ENCODE measurements around the gene HIVEP3.

DNA sequence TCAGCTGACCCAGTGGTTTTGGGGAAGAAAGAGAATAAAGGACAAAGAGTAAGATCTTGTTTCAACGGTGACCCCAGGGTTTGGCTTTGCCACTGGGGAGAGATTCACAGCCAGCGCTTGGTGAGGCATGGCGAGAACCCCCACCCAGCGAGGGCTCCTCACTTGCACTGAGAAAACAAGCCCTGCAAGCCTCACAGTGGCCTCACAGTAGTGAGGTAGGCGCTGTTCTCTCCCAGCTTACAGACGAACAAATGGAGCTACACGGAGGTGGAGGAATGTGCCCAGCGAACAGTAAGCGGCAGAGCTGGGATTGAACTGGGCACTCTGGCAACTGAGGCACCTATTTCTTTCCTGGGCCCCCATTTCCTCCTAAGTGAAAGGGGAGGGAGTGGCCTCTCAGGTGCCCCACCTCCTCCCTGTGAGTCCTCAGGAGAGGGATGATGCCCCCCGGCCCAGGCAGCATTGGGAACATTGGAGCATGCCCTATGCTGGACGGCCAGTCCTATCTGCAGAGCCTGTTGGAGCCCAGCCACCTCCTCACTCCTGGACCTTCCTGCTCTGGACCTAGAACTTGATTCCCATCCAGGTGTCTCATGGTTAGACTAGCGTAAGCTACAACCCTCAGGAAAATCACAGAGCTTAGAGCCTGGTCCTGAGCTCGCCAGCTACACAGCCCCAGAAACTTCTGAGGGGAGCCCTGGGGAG lies 360.8 kb downstream of the HIVEP3 start:
- TF ChIP-seq, protein P1, sequence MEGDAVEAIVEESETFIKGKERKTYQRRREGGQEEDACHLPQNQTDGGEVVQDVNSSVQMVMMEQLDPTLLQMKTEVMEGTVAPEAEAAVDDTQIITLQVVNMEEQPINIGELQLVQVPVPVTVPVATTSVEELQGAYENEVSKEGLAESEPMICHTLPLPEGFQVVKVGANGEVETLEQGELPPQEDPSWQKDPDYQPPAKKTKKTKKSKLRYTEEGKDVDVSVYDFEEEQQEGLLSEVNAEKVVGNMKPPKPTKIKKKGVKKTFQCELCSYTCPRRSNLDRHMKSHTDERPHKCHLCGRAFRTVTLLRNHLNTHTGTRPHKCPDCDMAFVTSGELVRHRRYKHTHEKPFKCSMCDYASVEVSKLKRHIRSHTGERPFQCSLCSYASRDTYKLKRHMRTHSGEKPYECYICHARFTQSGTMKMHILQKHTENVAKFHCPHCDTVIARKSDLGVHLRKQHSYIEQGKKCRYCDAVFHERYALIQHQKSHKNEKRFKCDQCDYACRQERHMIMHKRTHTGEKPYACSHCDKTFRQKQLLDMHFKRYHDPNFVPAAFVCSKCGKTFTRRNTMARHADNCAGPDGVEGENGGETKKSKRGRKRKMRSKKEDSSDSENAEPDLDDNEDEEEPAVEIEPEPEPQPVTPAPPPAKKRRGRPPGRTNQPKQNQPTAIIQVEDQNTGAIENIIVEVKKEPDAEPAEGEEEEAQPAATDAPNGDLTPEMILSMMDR (IDR thresholded peaks at IDR 0.05): no peak
- TF ChIP-seq POLR2A (IDR thresholded peaks at IDR 0.05; ENCODE audit: low read depth): no peak
